ENCODE data around the gene CCDC57.

The CCDC57 gene

GRCh38 chr17:82244413-82245133 lies 31.9 kb upstream of the CCDC57 start:
- ATAC-seq (ENCODE audit: insufficient read depth, low read depth) = peak; percentile 33; the same call in 1 of the 3 replicates
- DNase-seq = peak; percentile 44
- Histone ChIP-seq H3K27me3 (ENCODE audit: insufficient read depth, low read length, poor library complexity) (no peaks in the 10 kb centered on the region), H3K4me1 (ENCODE audit: insufficient read depth, low read length) (no peaks in the 10 kb centered on the region), H2AFZ (ENCODE audit: low read depth, low read length) (no peak overlapping the region), H3K79me2 (ENCODE audit: insufficient read depth, low read length) (peaks cover 56% of the 10 kb centered on the region), H3K27ac (ENCODE audit: low read length) (no peak overlapping the region), H3K4me3 (ENCODE audit: low read depth in 1 of 2, low read length in 2 of 2) (no peak overlapping the region), H3K4me2 (ENCODE audit: insufficient read depth, low read length) (no peak overlapping the region), H3K9me3 (ENCODE audit: insufficient read depth, low read length, severe bottlenecking) (no peaks in the 10 kb centered on the region), H4K20me1 (ENCODE audit: insufficient read depth, low read length) (peaks cover 90% of the 10 kb centered on the region), H3K36me3 (ENCODE audit: insufficient read depth, low read length) (peaks cover 85% of the 10 kb centered on the region), H3K9ac (ENCODE audit: low read depth, low read length) (0 out of 2 replicates have a peak overlapping the region, but pooled peaks have one; percentile 3)
- TF ChIP-seq EZH2 (IDR thresholded peaks at IDR 0.05; ENCODE audit: borderline replicate concordance, low read depth, low read length, severe bottlenecking) (no peak), CTCF (IDR thresholded peaks at IDR 0.05; ENCODE audit: borderline replicate concordance, extremely low read depth, low read length, poor library complexity, severe bottlenecking) (peak; percentile 71)

GRCh38 chr17:82243648-82244412 lies 31.2 kb upstream of the CCDC57 start:
- Histone ChIP-seq H3K9ac (ENCODE audit: low read depth, low read length) (no peak overlapping the region), H3K4me1 (ENCODE audit: insufficient read depth, low read length) (no peaks in the 10 kb centered on the region), H3K79me2 (ENCODE audit: insufficient read depth, low read length) (peaks cover 51% of the 10 kb centered on the region), H3K27me3 (ENCODE audit: insufficient read depth, low read length, poor library complexity) (no peaks in the 10 kb centered on the region), H3K4me2 (ENCODE audit: insufficient read depth, low read length) (no peak overlapping the region), H4K20me1 (ENCODE audit: insufficient read depth, low read length) (peaks cover 88% of the 10 kb centered on the region), H3K36me3 (ENCODE audit: insufficient read depth, low read length) (peaks cover 81% of the 10 kb centered on the region), H3K27ac (ENCODE audit: low read length) (no peak overlapping the region), H2AFZ (ENCODE audit: low read depth, low read length) (no peak overlapping the region), H3K4me3 (ENCODE audit: low read depth in 1 of 2, low read length in 2 of 2) (no peak overlapping the region), H3K9me3 (ENCODE audit: insufficient read depth, low read length, severe bottlenecking) (no peaks in the 10 kb centered on the region)
- no peak for TF ChIP-seq EZH2 (IDR thresholded peaks at IDR 0.05; ENCODE audit: borderline replicate concordance, low read depth, low read length, severe bottlenecking)
- TF ChIP-seq CTCF (IDR thresholded peaks at IDR 0.05; ENCODE audit: borderline replicate concordance, extremely low read depth, low read length, poor library complexity, severe bottlenecking) = no peak
- no peak for DNase-seq
- no peak for ATAC-seq (ENCODE audit: insufficient read depth, low read depth)

- H3K4me2 ChIP-seq (ENCODE audit: insufficient read depth, low read length) = no peak overlapping the region
- no peak overlapping the region for H3K27ac ChIP-seq (ENCODE audit: low read length)
- H3K4me3 ChIP-seq (ENCODE audit: low read depth in 1 of 2, low read length in 2 of 2) = no peak overlapping the region
- no peak overlapping the region for H2AFZ ChIP-seq (ENCODE audit: low read depth, low read length)
- no peak for DNase-seq
- peaks cover 45% of the 10 kb centered on the region for H3K79me2 ChIP-seq (ENCODE audit: insufficient read depth, low read length)
- H3K27me3 ChIP-seq (ENCODE audit: insufficient read depth, low read length, poor library complexity) = no peaks in the 10 kb centered on the region
- H3K9me3 ChIP-seq (ENCODE audit: insufficient read depth, low read length, severe bottlenecking) = no peaks in the 10 kb centered on the region
- ATAC-seq (ENCODE audit: insufficient read depth, low read depth) = no peak
- no peak overlapping the region for H3K9ac ChIP-seq (ENCODE audit: low read depth, low read length)
- H3K36me3 ChIP-seq (ENCODE audit: insufficient read depth, low read length) = peaks cover 80% of the 10 kb centered on the region
- no peak for TF ChIP-seq EZH2 (IDR thresholded peaks at IDR 0.05; ENCODE audit: borderline replicate concordance, low read depth, low read length, severe bottlenecking)
- H4K20me1 ChIP-seq (ENCODE audit: insufficient read depth, low read length) = peaks cover 80% of the 10 kb centered on the region
- H3K4me1 ChIP-seq (ENCODE audit: insufficient read depth, low read length) = no peaks in the 10 kb centered on the region
Observed at GRCh38 chr17:82242977-82243647, 30.5 kb upstream of the CCDC57 start.

GRCh38 chr17:82242698-82242976 lies 30.0 kb upstream of the CCDC57 start:
- H3K4me3 ChIP-seq (ENCODE audit: low read depth in 1 of 2, low read length in 2 of 2) = no peak overlapping the region
- TF ChIP-seq EZH2 (IDR thresholded peaks at IDR 0.05; ENCODE audit: borderline replicate concordance, low read depth, low read length, severe bottlenecking) = no peak
- no peak for TF ChIP-seq CTCF (IDR thresholded peaks at IDR 0.05; ENCODE audit: borderline replicate concordance, extremely low read depth, low read length, poor library complexity, severe bottlenecking)
- ATAC-seq (ENCODE audit: insufficient read depth, low read depth) (no peak), DNase-seq (no peak)
- peaks cover 76% of the 10 kb centered on the region for H4K20me1 ChIP-seq (ENCODE audit: insufficient read depth, low read length)
- no peaks in the 10 kb centered on the region for H3K27me3 ChIP-seq (ENCODE audit: insufficient read depth, low read length, poor library complexity)
- no peak overlapping the region for H3K9ac ChIP-seq (ENCODE audit: low read depth, low read length)
- no peak overlapping the region for H2AFZ ChIP-seq (ENCODE audit: low read depth, low read length)
- no peak overlapping the region for H3K4me2 ChIP-seq (ENCODE audit: insufficient read depth, low read length)
- H3K36me3 ChIP-seq (ENCODE audit: insufficient read depth, low read length) = peaks cover 75% of the 10 kb centered on the region
- H3K9me3 ChIP-seq (ENCODE audit: insufficient read depth, low read length, severe bottlenecking) = no peaks in the 10 kb centered on the region
- H3K79me2 ChIP-seq (ENCODE audit: insufficient read depth, low read length) = peaks cover 40% of the 10 kb centered on the region
- H3K4me1 ChIP-seq (ENCODE audit: insufficient read depth, low read length) = no peaks in the 10 kb centered on the region
- no peak overlapping the region for H3K27ac ChIP-seq (ENCODE audit: low read length)
